Adrenal gland (tissue), 5 donors: ENCODE data around the gene PEX3.

ENCODE experiments used
- CTCF ChIP-seq, 6 experiments: fragments of 450-650 bp in 4 of 6; fragments of 200-600 bp in 2 of 6; sonication (generic) in 1 of 6; IDR thresholded peaks; 1 replicate in 5 of 6; 2 replicates in 1 of 6; pipeline versions ENCODE4 v1.5.1 to v1.8.0; 2016 to 2021; ENCODE audit warnings: antibody characterized with exemption in 6 of 6, mild to moderate bottlenecking in 2 of 6, moderate library complexity in 1 of 6
- POLR2A ChIP-seq, 2 donors: fragments of 450-650 bp; IDR thresholded peaks; one replicate each; pipeline ENCODE4 v1.6.1; 2017; ENCODE audit warnings: antibody characterized with exemption in 2 of 2, mild to moderate bottlenecking in 2 of 2, moderate library complexity in 1 of 2
- donor health status: DM: no; HTN: no; CAD: no.

- TF ChIP-seq CTCF (IDR thresholded peaks at IDR 0.05) (no peak), POLR2A (IDR thresholded peaks at IDR 0.05) (no peak)
These were observed 24.6 kb upstream of the PEX3 start for GRCh38 chr6:143426026-143426425.
